SK-N-SH (cell line): ENCODE data around the gene CD300LG.

Experiments used
- EP300 ChIP-seq, 2 experiments: IDR thresholded peaks; 2 replicates each; pipeline versions ENCODE4 v1.4.0 to v1.6.1; 2012; ENCODE audit warnings: borderline replicate concordance in 1 of 2, low read depth in 1 of 2, low read length in 1 of 2
- EZH2phosphoT487 ChIP-seq: fragments of 200-600 bp; sonication (generic); IDR thresholded peaks from 2 replicates; pipeline ENCODE4 v1.6.1; 2017; ENCODE audit warnings: low read depth, mixed run types, mild to moderate bottlenecking, antibody characterized with exemption, moderate library complexity, borderline replicate concordance
- FOSL2 ChIP-seq: IDR thresholded peaks from 2 replicates; pipeline ENCODE4 v1.4.0; 2012; ENCODE audit warnings: low read depth, mild to moderate bottlenecking, moderate library complexity, borderline replicate concordance
- MXI1 ChIP-seq: IDR thresholded peaks from 2 replicates; pipeline ENCODE4 v1.6.1; 2012; ENCODE audit warnings: mild to moderate bottlenecking, low read depth, low read length, improper control_type of control experiment
- POLR2AphosphoS5 ChIP-seq: IDR thresholded peaks from 2 replicates; pipeline ENCODE4 v1.6.1; 2012; ENCODE audit warnings: low read depth, low read length
- RAD21 ChIP-seq: IDR thresholded peaks from 2 replicates; pipeline ENCODE4 v1.6.1; 2012; ENCODE audit warnings: mild to moderate bottlenecking, low read length
- RFX5 ChIP-seq: IDR thresholded peaks from 2 replicates; pipeline ENCODE4 v1.6.1; 2012; ENCODE audit warnings: mild to moderate bottlenecking, improper control_type of control experiment, low read length
- SIN3A ChIP-seq: IDR thresholded peaks from 2 replicates; pipeline ENCODE4 v1.6.1; 2012; ENCODE audit warnings: low read depth, mild to moderate bottlenecking, low read length, moderate library complexity, borderline replicate concordance
- TAF1 ChIP-seq: IDR thresholded peaks from 2 replicates; pipeline ENCODE4 v1.6.1; 2012; ENCODE audit warnings: low read depth, mild to moderate bottlenecking, low read length, moderate library complexity, borderline replicate concordance
- TF ChIP-seq, protein P1 (sequence below): fragments of 200-600 bp; sonication (generic); IDR thresholded peaks from 2 replicates; pipeline ENCODE4 v1.6.1; 2017; ENCODE audit warnings: antibody characterized with exemption, mild to moderate bottlenecking, moderate library complexity
- TF ChIP-seq, protein P2 (sequence below): fragments of 150-350 bp; IDR thresholded peaks from 2 replicates; pipeline ENCODE4 v1.6.1; 2017; ENCODE audit warnings: antibody characterized with exemption, low read length, low read depth, borderline replicate concordance

DNA sequence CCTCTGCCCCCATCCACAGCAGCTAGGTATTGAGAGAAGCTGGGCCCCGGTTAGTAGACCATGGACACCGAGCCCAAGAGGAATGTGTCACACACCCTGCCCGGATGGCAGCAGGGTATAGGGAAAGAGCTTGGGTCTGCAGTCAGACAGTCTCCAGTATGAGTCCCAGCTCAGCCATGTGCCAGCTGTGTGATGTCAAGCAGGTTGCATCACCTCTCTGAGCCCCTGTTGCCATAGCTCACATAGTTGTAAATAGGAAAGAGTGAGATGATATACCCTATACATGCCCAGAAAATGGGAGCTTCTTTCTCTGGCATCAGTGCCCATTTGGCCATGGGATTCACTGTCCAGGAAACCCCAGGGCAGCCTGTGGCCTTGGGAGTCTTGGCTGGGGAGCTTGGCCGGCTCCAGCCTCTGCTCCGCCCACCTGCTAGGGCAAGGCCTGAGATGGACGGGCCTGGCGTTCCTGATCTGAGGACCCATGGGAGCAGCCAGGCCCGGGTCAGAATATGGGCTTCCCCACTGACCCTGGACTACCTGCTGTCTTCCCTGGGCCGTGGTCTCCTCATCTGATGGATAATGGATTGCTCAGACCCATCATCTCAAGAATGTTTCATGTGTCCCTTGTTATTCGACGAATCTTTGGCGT is 13.2 kb downstream of the CD300LG start:
- TF ChIP-seq, protein P1, sequence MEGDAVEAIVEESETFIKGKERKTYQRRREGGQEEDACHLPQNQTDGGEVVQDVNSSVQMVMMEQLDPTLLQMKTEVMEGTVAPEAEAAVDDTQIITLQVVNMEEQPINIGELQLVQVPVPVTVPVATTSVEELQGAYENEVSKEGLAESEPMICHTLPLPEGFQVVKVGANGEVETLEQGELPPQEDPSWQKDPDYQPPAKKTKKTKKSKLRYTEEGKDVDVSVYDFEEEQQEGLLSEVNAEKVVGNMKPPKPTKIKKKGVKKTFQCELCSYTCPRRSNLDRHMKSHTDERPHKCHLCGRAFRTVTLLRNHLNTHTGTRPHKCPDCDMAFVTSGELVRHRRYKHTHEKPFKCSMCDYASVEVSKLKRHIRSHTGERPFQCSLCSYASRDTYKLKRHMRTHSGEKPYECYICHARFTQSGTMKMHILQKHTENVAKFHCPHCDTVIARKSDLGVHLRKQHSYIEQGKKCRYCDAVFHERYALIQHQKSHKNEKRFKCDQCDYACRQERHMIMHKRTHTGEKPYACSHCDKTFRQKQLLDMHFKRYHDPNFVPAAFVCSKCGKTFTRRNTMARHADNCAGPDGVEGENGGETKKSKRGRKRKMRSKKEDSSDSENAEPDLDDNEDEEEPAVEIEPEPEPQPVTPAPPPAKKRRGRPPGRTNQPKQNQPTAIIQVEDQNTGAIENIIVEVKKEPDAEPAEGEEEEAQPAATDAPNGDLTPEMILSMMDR: no peak
- no peak for TF ChIP-seq SIN3A
- no peak for TF ChIP-seq RAD21
- TF ChIP-seq, protein P2, sequence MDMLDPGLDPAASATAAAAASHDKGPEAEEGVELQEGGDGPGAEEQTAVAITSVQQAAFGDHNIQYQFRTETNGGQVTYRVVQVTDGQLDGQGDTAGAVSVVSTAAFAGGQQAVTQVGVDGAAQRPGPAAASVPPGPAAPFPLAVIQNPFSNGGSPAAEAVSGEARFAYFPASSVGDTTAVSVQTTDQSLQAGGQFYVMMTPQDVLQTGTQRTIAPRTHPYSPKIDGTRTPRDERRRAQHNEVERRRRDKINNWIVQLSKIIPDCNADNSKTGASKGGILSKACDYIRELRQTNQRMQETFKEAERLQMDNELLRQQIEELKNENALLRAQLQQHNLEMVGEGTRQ: no peak
- TF ChIP-seq TAF1: no peak
- no peak for TF ChIP-seq EZH2phosphoT487
- no peak for TF ChIP-seq RFX5
- TF ChIP-seq MXI1: no peak
- TF ChIP-seq FOSL2: no peak
- no peak for TF ChIP-seq EP300 (IDR thresholded peaks at IDR 0.05; ENCODE audit: borderline replicate concordance in 1 of 2, low read depth in 1 of 2, low read length in 1 of 2)
- TF ChIP-seq POLR2AphosphoS5: no peak
